Muscle of back (tissue), 11 donors: ENCODE measurements around the gene PTPRN2. TPM values are rescaled to one million over a fixed set of nuclear protein-coding genes. Genes with fewer than 3 reads are reported as not detected.

Experiments used
- DNase-seq, 3 donors: peaks; one replicate each; pipeline versions ENCODE4 v3.0.0 to v3.0.0-alpha.2; 2013
- polyA plus RNA-seq, 10 donors: library from polyadenylated mRNA; unstranded; fragments of 120-200 nt; gene quantifications; one replicate each; pipeline ENCODE4 v1.2.1, GENCODE V29; 2013; ENCODE audit not compliant: insufficient read length in 10 of 10

The PTPRN2 gene
- polyA plus RNA-seq, 10 donors: 1.8 to 3.1 (median 2.1) TPM

GRCh38 chr7:157766098-157766497 lies 821.5 kb downstream of the PTPRN2 start:
- DNase-seq: no peak

GRCh38 chr7:157764946-157765537 lies 822.6 kb downstream of the PTPRN2 start:
- no peak for DNase-seq

- DNase-seq: no peak
Measured at GRCh38 chr7:157764193-157764592, 823.4 kb downstream of the PTPRN2 start.

- DNase-seq: no peak
Measured at GRCh38 chr7:157763279-157764000, 824.2 kb downstream of the PTPRN2 start.

GRCh38 chr7:157762824-157763223 lies 824.8 kb downstream of the PTPRN2 start:
- no peak for DNase-seq

GRCh38 chr7:157760004-157760730 lies 827.5 kb downstream of the PTPRN2 start:
- no peak for DNase-seq

- no peak for DNase-seq
Measured at GRCh38 chr7:157759246-157759805, 828.3 kb downstream of the PTPRN2 start.

GRCh38 chr7:157758468-157759245 lies 829.0 kb downstream of the PTPRN2 start:
- no peak for DNase-seq

- no peak for DNase-seq
Measured at GRCh38 chr7:157757776-157758467, 829.7 kb downstream of the PTPRN2 start.

GRCh38 chr7:157757211-157757610 lies 830.4 kb downstream of the PTPRN2 start:
- no peak for DNase-seq

GRCh38 chr7:157755741-157756140 lies 831.9 kb downstream of the PTPRN2 start:
- no peak for DNase-seq

- no peak for DNase-seq
Measured at GRCh38 chr7:157754416-157754790, 833.2 kb downstream of the PTPRN2 start.

GRCh38 chr7:157753713-157754415 lies 833.8 kb downstream of the PTPRN2 start:
- DNase-seq: no peak

- DNase-seq: no peak
Measured at GRCh38 chr7:157752832-157753291, 834.8 kb downstream of the PTPRN2 start.

- DNase-seq: no peak
Measured at GRCh38 chr7:157751951-157752673, 835.5 kb downstream of the PTPRN2 start.

GRCh38 chr7:157751406-157751805 lies 836.2 kb downstream of the PTPRN2 start:
- no peak for DNase-seq

- no peak for DNase-seq
Measured at GRCh38 chr7:157750291-157750690, 837.3 kb downstream of the PTPRN2 start.

- DNase-seq: no peak
Measured at GRCh38 chr7:157745721-157746709, 841.6 kb downstream of the PTPRN2 start.
